Psoas muscle (tissue), 8 donors: ENCODE results near the gene SERINC2. TPM values are rescaled to one million over a fixed set of nuclear protein-coding genes. Genes with fewer than 3 reads are reported as not detected.

Experiments
- ATAC-seq, 4 donors: fragments of 200-7000 bp; cut with Tn5 transposase; one replicate each; pipeline ENCODE4 v1.9.1; 2020; ENCODE audit warnings: moderate library complexity in 3 of 4, mild to moderate bottlenecking in 2 of 4
- DNase-seq, 2 donors: peaks; one replicate each; pipeline ENCODE4 v3.0.0-alpha.2; 2020
- H3K27ac ChIP-seq: fragments of 200-600 bp; one replicate; pipeline ENCODE4 v1.8.0; 2022
- H3K27me3 ChIP-seq, 3 donors: fragments of 200-600 bp in 1 of 3; one replicate each; pipeline versions ENCODE4 v1.6.1 to v1.8.0; 2013 to 2022; ENCODE audit warnings: low read length in 2 of 3, mild to moderate bottlenecking in 2 of 3, moderate library complexity in 1 of 3; ENCODE audit not compliant: insufficient read depth in 3 of 3
- H3K36me3 ChIP-seq, 2 donors: fragments of 200-600 bp in 1 of 2; one replicate each; pipeline versions ENCODE4 v1.6.1 to v1.8.0; 2013 to 2022; ENCODE audit warnings: low read depth in 1 of 2, mild to moderate bottlenecking in 1 of 2, moderate library complexity in 1 of 2; ENCODE audit not compliant: insufficient read depth in 1 of 2
- H3K4me1 ChIP-seq: fragments of 200-600 bp; one replicate; pipeline ENCODE4 v1.8.0; 2022
- H3K4me3 ChIP-seq: fragments of 200-600 bp; one replicate; pipeline ENCODE4 v1.8.0; 2022; ENCODE audit warnings: mild to moderate bottlenecking
- H3K9me3 ChIP-seq: fragments of 200-600 bp; one replicate; pipeline ENCODE4 v1.8.0; 2022
- WGBS, 3 donors: extraction: QIAGEN DNeasy Blood & Tissue Kit; methylation state at CpG; one replicate each; pipeline versions ENCODE4 v1.1.6 to v1.1.7; 2013; 5-methylcytosine and 5-hydroxymethylcytosine counted together
- intact Hi-C, 2 donors: fragments of 100-400 bp; cut with DNase I; formaldehyde crosslinking; loops; one replicate each; pipeline versions ENCODE4 v1.11.0 to v1.14.2; 2022
- polyA plus RNA-seq, 3 donors: library from polyadenylated mRNA; stranded (reverse); fragments of 200-250 nt; gene quantifications; one replicate each; pipeline ENCODE4 v1.2.3, GENCODE V29; 2013
- total RNA-seq, 4 donors: library from RNA; stranded (reverse); fragmentation: NEBNext Ultra II Directional in 2 of 4; extraction: Animal tissue kit (Norgen Biotek cat#: 25700) in 2 of 4; gene quantifications; one replicate each; pipeline versions ENCODE4 v1.2.1 to v1.2.4, GENCODE V29; 2021 to 2023
- TF ChIP-seq, protein P1 (sequence below): fragments of 200-600 bp; IDR thresholded peaks from one replicate; pipeline ENCODE4 v1.8.0; 2022; ENCODE audit warnings: antibody characterized with exemption
- donor health status: healthy with polysubstance abuse.
- donor health status: DM: no; HTN: no; CAD: no; lungs with moderate emphysema.
- donor health status: Bipolar disorder and iron deficiency.
- donor health status: healthy.
- donor health status: DM: yes; HTN: yes; CAD: no.
- donor health status: DM: no; HTN: no; CAD: no.
- donor health status: DM: no; HTN: no; CAD: no.
- donor health status: DM: yes; HTN: yes; CAD: no.

Gene SERINC2
- total and polyA plus RNA-seq, 7 donors = 13.4 to 93.4 (median 33.5) TPM

DNA sequence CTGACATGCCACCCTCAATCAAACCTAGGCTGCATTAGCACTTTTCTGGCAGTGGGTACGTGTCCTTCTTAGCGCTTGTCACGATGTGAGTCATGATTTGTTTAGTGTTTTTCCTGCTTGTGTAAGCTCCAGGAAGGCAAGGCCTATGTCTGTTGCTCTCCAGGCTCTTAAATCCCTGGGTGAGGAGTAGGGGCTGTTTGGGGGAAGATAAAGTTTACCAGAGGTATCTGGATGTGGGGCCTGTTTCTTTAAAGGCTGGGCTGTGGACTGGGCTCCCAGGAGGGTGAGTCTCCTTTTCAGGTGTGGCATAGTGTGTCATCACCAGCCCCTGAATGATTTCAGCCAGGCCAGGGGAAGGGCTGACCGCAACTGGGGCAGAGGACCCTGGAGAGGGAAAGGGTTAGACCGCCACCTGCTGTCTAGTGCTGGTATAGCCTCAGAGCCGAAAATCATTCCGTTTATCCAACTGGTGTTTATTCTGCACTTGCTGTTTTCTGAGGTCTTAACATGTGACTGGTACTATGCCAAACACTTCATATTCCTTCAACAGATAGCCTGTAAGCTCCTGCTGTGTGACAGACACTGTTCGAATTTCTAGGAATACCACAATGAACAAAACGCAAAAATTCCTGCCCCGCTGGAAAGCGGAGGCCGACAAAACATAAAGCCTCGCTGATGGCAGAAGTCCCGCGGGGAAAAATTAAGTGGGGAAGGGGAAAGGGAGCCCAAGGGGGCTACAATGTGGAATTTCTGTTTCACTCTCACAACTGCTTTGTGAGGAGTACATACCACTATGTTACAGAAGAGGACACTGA lies 9.7 kb downstream of the SERINC2 start:
- ATAC-seq (peak; percentile 91 to 97 (median 93)), DNase-seq (peak; percentile 80 to 89)
- H3K4me1 ChIP-seq = peaks cover 22% of the 10 kb centered on the region
- 39 to 42% (median 40%) methylated on average over 15 of the region's 15 CpGs for WGBS, 3 donors
- no peaks in the 10 kb centered on the region for H3K27me3 ChIP-seq
- intact Hi-C loops = loop anchor here (1.0 to 10.0 kb wide), 5 partner anchors 28 to 242 kb away; no protein-coding TSS in a partner anchor
- TF ChIP-seq, protein P1, sequence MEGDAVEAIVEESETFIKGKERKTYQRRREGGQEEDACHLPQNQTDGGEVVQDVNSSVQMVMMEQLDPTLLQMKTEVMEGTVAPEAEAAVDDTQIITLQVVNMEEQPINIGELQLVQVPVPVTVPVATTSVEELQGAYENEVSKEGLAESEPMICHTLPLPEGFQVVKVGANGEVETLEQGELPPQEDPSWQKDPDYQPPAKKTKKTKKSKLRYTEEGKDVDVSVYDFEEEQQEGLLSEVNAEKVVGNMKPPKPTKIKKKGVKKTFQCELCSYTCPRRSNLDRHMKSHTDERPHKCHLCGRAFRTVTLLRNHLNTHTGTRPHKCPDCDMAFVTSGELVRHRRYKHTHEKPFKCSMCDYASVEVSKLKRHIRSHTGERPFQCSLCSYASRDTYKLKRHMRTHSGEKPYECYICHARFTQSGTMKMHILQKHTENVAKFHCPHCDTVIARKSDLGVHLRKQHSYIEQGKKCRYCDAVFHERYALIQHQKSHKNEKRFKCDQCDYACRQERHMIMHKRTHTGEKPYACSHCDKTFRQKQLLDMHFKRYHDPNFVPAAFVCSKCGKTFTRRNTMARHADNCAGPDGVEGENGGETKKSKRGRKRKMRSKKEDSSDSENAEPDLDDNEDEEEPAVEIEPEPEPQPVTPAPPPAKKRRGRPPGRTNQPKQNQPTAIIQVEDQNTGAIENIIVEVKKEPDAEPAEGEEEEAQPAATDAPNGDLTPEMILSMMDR = peak; percentile 94
- peaks cover 0 to 6% of the 10 kb centered on the region in 2 donors for H3K36me3 ChIP-seq
- peak overlapping the region; percentile 15 for H3K4me3 ChIP-seq
- H3K27ac ChIP-seq = peak overlapping the region; percentile 89
- H3K9me3 ChIP-seq = no peaks in the 10 kb centered on the region

DNA sequence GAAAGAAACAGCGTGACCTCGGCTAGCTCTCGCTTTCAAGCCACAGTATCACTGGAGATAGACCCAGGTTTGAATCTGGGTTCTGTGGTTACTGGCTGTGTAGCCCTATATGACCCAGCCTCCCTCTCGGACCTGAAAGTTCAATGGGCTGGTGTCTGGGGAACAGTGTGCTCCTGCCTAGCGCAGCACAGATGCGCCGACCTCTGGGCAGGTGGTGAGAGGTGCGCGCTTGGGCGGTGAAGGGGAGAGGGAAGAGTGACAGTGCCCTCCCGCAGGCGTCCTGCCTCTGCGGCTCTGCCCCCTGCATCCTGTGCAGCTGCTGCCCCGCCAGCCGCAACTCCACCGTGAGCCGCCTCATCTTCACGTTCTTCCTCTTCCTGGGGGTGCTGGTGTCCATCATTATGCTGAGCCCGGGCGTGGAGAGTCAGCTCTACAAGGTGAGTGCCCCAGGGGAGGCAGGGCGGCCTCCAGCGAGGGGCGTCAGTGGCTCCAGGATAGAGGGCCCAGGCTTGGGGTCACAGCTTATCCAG lies 10.5 kb downstream of the SERINC2 start:
- WGBS, 3 donors = 80 to 85% (median 83%) methylated on average over 22 to 23 of the region's 23 CpGs
- no peak for DNase-seq
- Histone ChIP-seq H3K36me3 (peaks cover 0 to 6% of the 10 kb centered on the region in 2 donors), H3K27ac (no peak overlapping the region), H3K27me3 (no peaks in the 10 kb centered on the region), H3K4me1 (peaks cover 21% of the 10 kb centered on the region), H3K9me3 (no peaks in the 10 kb centered on the region), H3K4me3 (no peak overlapping the region)
- TF ChIP-seq, protein P1 = no peak
- intact Hi-C loops = loop anchor here (1.0 to 10.0 kb wide), 5 partner anchors 29 to 243 kb away; no protein-coding TSS in a partner anchor
- ATAC-seq = no peak

DNA sequence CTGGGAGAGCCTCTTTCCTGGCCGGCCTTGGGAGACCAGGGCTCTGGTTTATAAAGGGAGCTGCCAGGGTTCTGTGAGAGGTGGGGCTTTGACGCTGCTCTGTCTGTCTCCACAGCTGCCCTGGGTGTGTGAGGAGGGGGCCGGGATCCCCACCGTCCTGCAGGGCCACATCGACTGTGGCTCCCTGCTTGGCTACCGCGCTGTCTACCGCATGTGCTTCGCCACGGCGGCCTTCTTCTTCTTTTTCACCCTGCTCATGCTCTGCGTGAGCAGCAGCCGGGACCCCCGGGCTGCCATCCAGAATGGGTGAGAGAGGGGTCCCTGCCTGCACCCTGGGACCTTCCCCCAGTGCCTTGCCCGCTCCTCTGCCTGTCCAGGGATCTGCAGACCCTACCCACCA lies 11.6 kb downstream of the SERINC2 start:
- intact Hi-C loops = loop anchor here (5.0 to 10.0 kb wide), 3 partner anchors 42 to 242 kb away; no protein-coding TSS in a partner anchor
- 83 to 90% (median 84%) methylated on average over 15 of the region's 15 CpGs for WGBS, 3 donors
- H3K27me3 ChIP-seq = no peaks in the 10 kb centered on the region
- ATAC-seq (no peak), DNase-seq (no peak)
- H3K36me3 ChIP-seq = peaks cover 0 to 6% of the 10 kb centered on the region in 2 donors
- TF ChIP-seq, protein P1 = no peak
- H3K9me3 ChIP-seq = no peaks in the 10 kb centered on the region
- H3K4me3 ChIP-seq = no peak overlapping the region
- no peak overlapping the region for H3K27ac ChIP-seq
- peaks cover 15% of the 10 kb centered on the region for H3K4me1 ChIP-seq

DNA sequence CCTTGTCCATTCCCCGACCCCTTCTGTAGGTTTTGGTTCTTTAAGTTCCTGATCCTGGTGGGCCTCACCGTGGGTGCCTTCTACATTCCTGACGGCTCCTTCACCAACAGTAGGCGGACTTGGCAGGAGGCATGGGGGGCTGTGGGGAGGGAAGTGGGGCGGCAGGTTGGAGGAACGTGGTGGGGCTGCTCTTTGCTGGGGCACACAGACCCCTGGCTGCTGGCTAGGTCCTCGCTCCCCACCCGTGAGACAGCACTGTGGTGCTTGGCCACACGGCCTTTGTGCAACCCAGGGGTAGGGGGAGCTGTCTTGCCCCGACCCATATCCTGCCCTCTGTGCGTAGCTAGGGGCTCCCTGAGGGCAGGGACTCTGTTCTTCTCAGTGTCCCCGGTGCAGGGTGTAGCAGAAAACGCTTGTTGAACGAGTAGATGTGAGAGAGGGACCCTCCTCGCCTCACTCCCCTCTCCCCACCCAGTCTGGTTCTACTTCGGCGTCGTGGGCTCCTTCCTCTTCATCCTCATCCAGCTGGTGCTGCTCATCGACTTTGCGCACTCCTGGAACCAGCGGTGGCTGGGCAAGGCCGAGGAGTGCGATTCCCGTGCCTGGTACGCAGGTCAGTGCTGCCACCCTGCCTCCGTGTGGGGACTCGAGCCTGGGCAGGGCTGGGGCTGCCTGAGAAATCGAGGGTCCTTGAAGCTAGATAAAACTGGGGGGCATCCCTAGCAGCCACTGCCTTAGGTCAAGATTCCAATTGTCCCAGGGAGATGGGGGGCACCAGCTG lies 12.5 kb downstream of the SERINC2 start:
- Histone ChIP-seq H3K27me3 (no peaks in the 10 kb centered on the region), H3K36me3 (peaks cover 0 to 14% of the 10 kb centered on the region in 2 donors), H3K4me1 (peaks cover 15% of the 10 kb centered on the region), H3K4me3 (no peak overlapping the region), H3K27ac (no peak overlapping the region), H3K9me3 (no peaks in the 10 kb centered on the region)
- 78 to 90% (median 81%) methylated on average over 27 to 28 of the region's 28 CpGs for WGBS, 3 donors
- ATAC-seq (no peak), DNase-seq (no peak)
- TF ChIP-seq, protein P1 = no peak
- intact Hi-C loops = loop anchor here in 1 of 2 donors (10.0 kb wide), 1 partner anchor 119 kb away; no protein-coding TSS in a partner anchor
